CD14-positive monocyte (primary cell): ENCODE results near the gene RGL1. TPM values are rescaled to one million over a fixed set of nuclear protein-coding genes. Genes with fewer than 3 reads are reported as not detected.

Experiments
- DNase-seq, 3 donors: peaks; one replicate each; pipeline ENCODE4 v3.0.0-alpha.2; 2011 to 2022
- H2AFZ ChIP-seq: 2 replicates; pipeline ENCODE4 v1.6.0; 2012; ENCODE audit warnings: mild to moderate bottlenecking, low read depth, low read length, inconsistent platforms; ENCODE audit not compliant: insufficient read depth, poor library complexity, severe bottlenecking
- H3K27ac ChIP-seq, 2 donors: 1 replicate in 1 of 2; 2 replicates in 1 of 2; pipeline ENCODE4 v1.5.1; 2012 to 2013; ENCODE audit warnings: low read length in 2 of 2, control low read depth in 1 of 2, inconsistent platforms in 1 of 2, low read depth in 1 of 2, mild to moderate bottlenecking in 1 of 2
- H3K27me3 ChIP-seq, 2 donors: one replicate each; pipeline versions ENCODE4 v1.6.0 to v1.6.1; 2011 to 2013; ENCODE audit warnings: low read length in 2 of 2; ENCODE audit not compliant: control insufficient read depth in 2 of 2, insufficient read depth in 2 of 2
- H3K36me3 ChIP-seq, 2 donors: replicated peaks in 1 of 2; 1 replicate in 1 of 2; 2 replicates in 1 of 2; pipeline versions ENCODE4 v1.5.1 to v1.6.1; 2012 to 2013; ENCODE audit warnings: low read length in 2 of 2, control low read depth in 1 of 2, inconsistent platforms in 1 of 2, mild to moderate bottlenecking in 1 of 2; ENCODE audit not compliant: insufficient read depth in 2 of 2, control insufficient read depth in 1 of 2
- H3K4me1 ChIP-seq, 2 donors: 1 replicate in 1 of 2; 2 replicates in 1 of 2; pipeline versions ENCODE4 v1.5.1 to v1.6.1; 2012 to 2013; ENCODE audit warnings: low read length in 2 of 2, control low read depth in 1 of 2, inconsistent platforms in 1 of 2, mild to moderate bottlenecking in 1 of 2, moderate library complexity in 1 of 2; ENCODE audit not compliant: insufficient read depth in 2 of 2, control insufficient read depth in 1 of 2
- H3K4me2 ChIP-seq: replicated peaks from 2 replicates; pipeline ENCODE3; 2012; ENCODE audit warnings: low read length, moderate library complexity, mild to moderate bottlenecking; ENCODE audit not compliant: poor library complexity, severe bottlenecking; ENCODE audit errors: extremely low read depth
- H3K4me3 ChIP-seq, 3 experiments: fragments of 200-600 bp in 1 of 3; sonication (generic) in 1 of 3; replicated peaks in 1 of 3; 1 replicate in 2 of 3; 2 replicates in 1 of 3; pipeline ENCODE4 v1.5.1; 2011 to 2013; ENCODE audit warnings: low read length in 3 of 3, mild to moderate bottlenecking in 3 of 3, control low read depth in 2 of 3, low read depth in 2 of 3, inconsistent platforms in 1 of 3, moderate library complexity in 1 of 3
- H3K79me2 ChIP-seq: 2 replicates; pipeline ENCODE4 v1.6.0; 2012; ENCODE audit warnings: mild to moderate bottlenecking, control low read depth, inconsistent platforms, low read length, moderate library complexity; ENCODE audit not compliant: insufficient read depth
- H3K9ac ChIP-seq: 2 replicates; pipeline ENCODE4 v1.6.0; 2017; ENCODE audit warnings: low read length, mild to moderate bottlenecking; ENCODE audit not compliant: insufficient read depth, poor library complexity, severe bottlenecking
- H3K9me3 ChIP-seq, 2 donors: replicated peaks in 1 of 2; 1 replicate in 1 of 2; 2 replicates in 1 of 2; pipeline versions ENCODE4 v1.5.1 to v1.6.1; 2012 to 2013; ENCODE audit warnings: low read length in 2 of 2, control low read depth in 1 of 2; ENCODE audit not compliant: control insufficient read depth in 1 of 2, insufficient read depth in 1 of 2
- H4K20me1 ChIP-seq: 2 replicates; pipeline ENCODE4 v1.6.0; 2012; ENCODE audit warnings: mild to moderate bottlenecking, low read length, control low read depth, moderate library complexity; ENCODE audit not compliant: insufficient read depth
- H3K27ac Mint-ChIP-seq, 7 donors: one replicate each; pipeline ENCODE4 v1.8.0; 2020; ENCODE audit warnings: mild to moderate bottlenecking in 7 of 7, mixed read lengths in 7 of 7, moderate library complexity in 6 of 7, inconsistent platforms in 2 of 7
- H3K27me3 Mint-ChIP-seq, 3 donors: one replicate each; pipeline ENCODE4 v1.8.0; 2021 to 2022; ENCODE audit warnings: low read depth in 3 of 3, mild to moderate bottlenecking in 3 of 3, mixed read lengths in 3 of 3, moderate library complexity in 3 of 3, inconsistent platforms in 1 of 3
- H3K36me3 Mint-ChIP-seq, 2 donors: one replicate each; pipeline ENCODE4 v1.8.0; 2020; ENCODE audit warnings: mixed read lengths in 2 of 2, inconsistent platforms in 1 of 2, mild to moderate bottlenecking in 1 of 2
- H3K4me1 Mint-ChIP-seq: one replicate; pipeline ENCODE4 v1.8.0; 2020; ENCODE audit warnings: mild to moderate bottlenecking, mixed read lengths
- H3K4me3 Mint-ChIP-seq, 2 donors: one replicate each; pipeline ENCODE4 v1.8.0; 2020; ENCODE audit warnings: mild to moderate bottlenecking in 2 of 2, mixed read lengths in 2 of 2, moderate library complexity in 1 of 2
- H3K9me3 Mint-ChIP-seq, 7 donors: one replicate each; pipeline ENCODE4 v1.8.0; 2020 to 2022; ENCODE audit warnings: mixed read lengths in 7 of 7, mild to moderate bottlenecking in 6 of 7, moderate library complexity in 6 of 7, inconsistent platforms in 2 of 7
- WGBS: methylation state at CpG from one replicate; pipeline ENCODE4 v1.1.5; 2013; ENCODE audit warnings: missing lambda C conversion rate; ENCODE audit not compliant: insufficient coverage; 5-methylcytosine and 5-hydroxymethylcytosine counted together
- intact Hi-C, 2 donors: fragments of 100-400 bp; cut with micrococcal nuclease; formaldehyde crosslinking; loops; one replicate each; pipeline versions ENCODE4 v1.15.0 to v1.15.1; 2023
- polyA plus RNA-seq, 3 donors: library from polyadenylated mRNA; depleted of rRNA in 1 of 3; unstranded in 2 of 3; stranded (reverse) in 1 of 3; fragments of 300-500 nt in 2 of 3; fragments of >200 nt in 1 of 3; fragmentation: Illumina TruSeq in 2 of 3; gene quantifications; 1 replicate in 2 of 3; 2 replicates in 1 of 3; pipeline ENCODE4 v1.2.3, GENCODE V29; 2012 to 2021
- TF ChIP-seq, protein P1 (sequence below): fragments of 200-600 bp; IDR thresholded peaks from one replicate; pipeline ENCODE4 v1.8.0; 2022; ENCODE audit warnings: antibody characterized with exemption, mild to moderate bottlenecking

RGL1 gene
- polyA plus RNA-seq, 3 donors = 1.2 to 3.3 (median 2.0) TPM

GRCh38 chr1:183847641-183848040 is 42.7 kb downstream of the RGL1 start:
- Mint-ChIP-seq H3K36me3 (no peaks in the 10 kb centered on the region), H3K4me3 (no peak overlapping the region), H3K4me1 (peaks cover 3% of the 10 kb centered on the region), H3K27ac (no peak overlapping the region), H3K9me3 (no peaks in the 10 kb centered on the region), H3K27me3 (peaks cover 0 to 5% (median 1%) of the 10 kb centered on the region in 3 donors)
- Histone ChIP-seq H3K27ac (no peak overlapping the region), H3K4me1 (no peaks in the 10 kb centered on the region), H3K9me3 (no peaks in the 10 kb centered on the region), H3K79me2 (no peaks in the 10 kb centered on the region), H2AFZ (no peak overlapping the region), H3K4me2 (no peak overlapping the region), H4K20me1 (no peaks in the 10 kb centered on the region), H3K36me3 (no peaks in the 10 kb centered on the region), H3K4me3 (no peak overlapping the region), H3K9ac (no peak overlapping the region), H3K27me3 (no peaks in the 10 kb centered on the region)
- 94% methylated on average over 2 of the region's 4 CpGs for WGBS
- TF ChIP-seq, protein P1, sequence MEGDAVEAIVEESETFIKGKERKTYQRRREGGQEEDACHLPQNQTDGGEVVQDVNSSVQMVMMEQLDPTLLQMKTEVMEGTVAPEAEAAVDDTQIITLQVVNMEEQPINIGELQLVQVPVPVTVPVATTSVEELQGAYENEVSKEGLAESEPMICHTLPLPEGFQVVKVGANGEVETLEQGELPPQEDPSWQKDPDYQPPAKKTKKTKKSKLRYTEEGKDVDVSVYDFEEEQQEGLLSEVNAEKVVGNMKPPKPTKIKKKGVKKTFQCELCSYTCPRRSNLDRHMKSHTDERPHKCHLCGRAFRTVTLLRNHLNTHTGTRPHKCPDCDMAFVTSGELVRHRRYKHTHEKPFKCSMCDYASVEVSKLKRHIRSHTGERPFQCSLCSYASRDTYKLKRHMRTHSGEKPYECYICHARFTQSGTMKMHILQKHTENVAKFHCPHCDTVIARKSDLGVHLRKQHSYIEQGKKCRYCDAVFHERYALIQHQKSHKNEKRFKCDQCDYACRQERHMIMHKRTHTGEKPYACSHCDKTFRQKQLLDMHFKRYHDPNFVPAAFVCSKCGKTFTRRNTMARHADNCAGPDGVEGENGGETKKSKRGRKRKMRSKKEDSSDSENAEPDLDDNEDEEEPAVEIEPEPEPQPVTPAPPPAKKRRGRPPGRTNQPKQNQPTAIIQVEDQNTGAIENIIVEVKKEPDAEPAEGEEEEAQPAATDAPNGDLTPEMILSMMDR = no peak
- no peak for DNase-seq
- intact Hi-C loops = no loop called here

DNA sequence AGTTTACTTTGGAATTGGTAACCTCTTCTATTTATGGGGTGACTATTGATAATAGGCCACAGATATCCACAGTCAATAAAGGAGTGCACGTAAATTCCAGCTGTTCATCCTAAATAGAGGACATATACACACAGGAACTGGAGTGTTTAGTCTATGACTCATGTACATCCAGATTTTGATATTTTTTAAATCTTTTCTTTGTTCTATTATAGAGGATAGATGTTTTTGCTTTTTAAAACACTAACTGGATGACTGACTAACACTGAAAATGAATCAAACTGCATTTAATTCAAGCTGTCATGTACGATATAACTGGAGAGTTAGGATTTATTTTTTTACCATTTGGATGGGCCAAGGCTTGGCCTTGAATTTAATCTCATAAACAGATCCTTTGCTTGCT is 45.9 kb downstream of the RGL1 start:
- Histone ChIP-seq H3K27me3 (no peaks in the 10 kb centered on the region), H3K4me3 (no peak overlapping the region), H3K79me2 (no peaks in the 10 kb centered on the region), H3K36me3 (no peaks in the 10 kb centered on the region), H3K9me3 (no peaks in the 10 kb centered on the region), H3K4me2 (no peak overlapping the region), H3K4me1 (no peaks in the 10 kb centered on the region), H2AFZ (no peak overlapping the region), H3K27ac (no peak overlapping the region), H3K9ac (no peak overlapping the region), H4K20me1 (no peaks in the 10 kb centered on the region)
- no peaks in the 10 kb centered on the region for H3K4me1 Mint-ChIP-seq
- intact Hi-C loops = no loop called here
- WGBS = no CpG with 5 or more reads among the region's 2 CpGs
- peaks cover 1 to 3% (median 1%) of the 10 kb centered on the region in 3 donors for H3K27me3 Mint-ChIP-seq
- TF ChIP-seq, protein P1 = no peak
- no peak for DNase-seq
- no peak overlapping the region for H3K4me3 Mint-ChIP-seq
- H3K9me3 Mint-ChIP-seq = no peaks in the 10 kb centered on the region
- H3K27ac Mint-ChIP-seq = no peak overlapping the region
- H3K36me3 Mint-ChIP-seq = no peaks in the 10 kb centered on the region
